HG03575 (cell line): ENCODE measurements around the gene ITPKB.

Experiments
- ATAC-seq: cut with Tn5 transposase; IDR thresholded peaks from one replicate; pipeline ENCODE4 v1.9.1; 2021; ENCODE audit not compliant: unreplicated experiment, insufficient number of reproducible peaks, low FRiP score; ENCODE audit errors: extremely low read depth

ITPKB gene

DNA sequence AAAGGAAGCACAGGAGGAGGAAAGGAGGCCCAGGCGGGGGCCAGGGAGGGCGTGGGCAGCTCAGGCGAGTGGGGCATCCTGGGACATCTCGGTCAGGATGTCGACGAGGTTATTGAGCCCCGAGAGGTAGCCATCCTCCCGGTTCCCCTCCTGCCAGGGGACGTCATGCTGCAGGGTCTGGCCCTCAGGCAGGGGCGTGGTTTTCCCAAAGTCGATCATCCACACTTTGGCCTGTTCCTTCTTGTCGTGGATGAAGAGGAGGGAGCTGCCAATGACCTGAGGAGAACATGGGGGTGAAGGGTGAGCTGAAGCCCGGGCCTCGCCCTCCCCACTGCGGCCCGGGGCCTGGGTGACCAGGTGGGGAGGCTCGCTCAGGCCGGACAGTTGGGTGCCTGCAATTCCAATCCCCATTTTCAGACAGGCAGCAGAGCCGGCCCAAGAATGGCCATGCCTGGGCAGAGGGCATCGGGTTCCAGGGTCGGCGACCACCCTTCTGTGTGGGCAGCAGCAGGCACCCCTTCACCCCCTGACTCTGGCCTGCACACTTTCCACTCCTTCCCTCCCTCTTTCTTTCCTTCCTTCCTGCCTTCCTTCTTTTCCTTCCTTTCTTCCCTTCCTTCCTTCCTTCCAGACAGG is 104.4 kb downstream of the ITPKB start:
- ATAC-seq = no peak

DNA sequence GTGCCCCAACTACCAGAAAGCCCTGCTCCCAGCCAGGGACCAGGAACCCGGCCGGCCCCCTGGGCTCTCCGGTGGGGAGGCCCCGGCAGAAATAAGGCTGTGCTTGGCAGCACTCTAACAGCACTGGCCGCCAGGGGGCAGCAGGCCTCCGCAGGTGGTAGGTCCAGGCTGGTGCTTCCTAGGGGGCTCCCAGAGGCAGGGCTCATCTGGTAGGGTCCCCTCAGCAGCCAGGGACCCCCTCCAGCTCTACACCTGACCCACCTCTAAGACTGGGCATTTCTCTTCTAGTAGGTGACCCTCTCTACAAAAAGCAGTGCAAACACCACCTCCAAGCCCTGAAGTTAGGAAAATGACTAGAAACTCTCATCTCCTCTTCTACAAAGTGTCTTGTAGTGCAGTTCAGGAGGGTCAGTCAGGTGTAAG is 104.9 kb downstream of the ITPKB start:
- no peak for ATAC-seq

DNA sequence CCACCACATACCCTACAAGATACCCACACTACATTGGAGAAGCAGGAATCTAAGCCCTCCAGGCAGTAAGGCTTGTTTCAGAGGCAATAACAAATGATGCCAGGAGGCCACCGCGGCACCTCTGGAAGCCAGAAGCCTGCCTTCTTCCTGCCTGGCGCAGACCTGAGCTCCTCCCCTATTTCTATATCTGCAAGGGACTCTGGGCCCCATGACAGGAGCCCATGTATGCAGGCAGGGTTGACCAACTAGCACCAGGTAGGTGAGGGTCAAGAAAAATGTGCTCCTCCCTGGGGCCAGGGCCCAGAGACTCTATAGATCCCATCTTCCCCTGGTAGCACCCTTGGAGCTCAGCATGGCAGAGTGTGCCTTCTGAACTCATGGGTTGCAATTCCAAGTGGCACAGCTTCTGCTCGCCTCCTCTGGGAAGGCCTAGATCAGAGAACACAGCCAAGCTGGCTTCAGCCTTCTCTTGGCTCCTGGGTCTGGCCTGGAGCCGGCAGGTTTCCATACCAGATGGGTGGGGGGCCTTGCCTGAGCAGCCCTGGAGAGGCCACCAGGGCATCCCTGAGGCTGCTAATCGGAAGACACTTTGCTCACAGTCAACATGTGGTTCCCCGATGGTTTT is 105.4 kb downstream of the ITPKB start:
- no peak for ATAC-seq

DNA sequence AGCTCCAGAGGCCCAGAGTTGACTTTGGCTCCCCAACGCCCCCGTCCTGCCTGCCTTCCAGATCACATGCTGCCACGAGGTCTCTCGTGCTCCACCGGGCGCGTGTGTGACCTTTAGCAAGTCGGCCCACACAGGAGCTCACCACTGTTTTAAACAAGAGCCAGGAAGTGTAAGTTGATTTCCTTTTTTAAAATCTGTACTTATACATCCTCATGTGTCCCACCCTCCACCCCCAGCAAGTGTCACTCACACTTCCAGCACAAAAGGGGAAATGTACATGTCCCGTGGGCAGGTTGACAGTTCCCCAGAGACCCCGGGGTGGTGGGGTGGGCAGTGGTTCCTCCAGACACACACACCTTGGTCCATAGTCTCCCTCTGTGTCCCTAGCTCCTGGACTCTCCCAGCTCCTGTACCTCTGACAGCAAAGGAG is 106.1 kb downstream of the ITPKB start:
- ATAC-seq = no peak

DNA sequence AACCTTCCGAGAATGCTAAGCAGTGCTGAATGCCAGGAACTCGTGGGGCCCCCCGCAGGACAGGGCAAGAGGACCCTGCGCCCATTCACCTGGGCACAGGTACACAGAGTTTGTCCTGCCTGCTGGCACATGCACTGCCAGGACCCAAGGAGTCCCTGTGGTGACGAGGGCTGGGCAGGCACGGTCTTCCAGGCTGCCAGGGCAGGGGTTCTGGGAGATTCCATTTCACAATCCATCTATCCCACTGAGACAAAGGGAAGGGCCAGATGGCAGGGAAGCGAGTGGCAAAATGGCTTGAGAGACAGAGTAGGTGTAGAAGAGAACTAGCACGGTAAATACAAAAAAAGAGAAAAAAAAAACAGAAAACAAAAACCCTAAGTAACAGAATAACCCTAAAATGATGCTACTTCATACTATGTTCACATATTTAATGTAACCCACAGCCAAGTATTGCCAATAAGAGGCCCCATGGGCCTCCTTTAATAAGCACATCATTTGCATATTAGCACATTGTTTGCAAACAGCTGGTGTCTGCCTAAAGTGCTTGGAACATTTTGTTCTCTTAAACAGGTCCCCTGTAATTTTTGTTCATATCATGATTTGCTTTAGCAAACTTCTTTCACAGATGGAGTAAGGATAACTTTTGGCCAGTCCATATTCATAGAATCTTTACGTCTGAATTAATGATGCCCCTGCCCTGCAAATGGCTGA is 106.8 kb downstream of the ITPKB start:
- no peak for ATAC-seq

DNA sequence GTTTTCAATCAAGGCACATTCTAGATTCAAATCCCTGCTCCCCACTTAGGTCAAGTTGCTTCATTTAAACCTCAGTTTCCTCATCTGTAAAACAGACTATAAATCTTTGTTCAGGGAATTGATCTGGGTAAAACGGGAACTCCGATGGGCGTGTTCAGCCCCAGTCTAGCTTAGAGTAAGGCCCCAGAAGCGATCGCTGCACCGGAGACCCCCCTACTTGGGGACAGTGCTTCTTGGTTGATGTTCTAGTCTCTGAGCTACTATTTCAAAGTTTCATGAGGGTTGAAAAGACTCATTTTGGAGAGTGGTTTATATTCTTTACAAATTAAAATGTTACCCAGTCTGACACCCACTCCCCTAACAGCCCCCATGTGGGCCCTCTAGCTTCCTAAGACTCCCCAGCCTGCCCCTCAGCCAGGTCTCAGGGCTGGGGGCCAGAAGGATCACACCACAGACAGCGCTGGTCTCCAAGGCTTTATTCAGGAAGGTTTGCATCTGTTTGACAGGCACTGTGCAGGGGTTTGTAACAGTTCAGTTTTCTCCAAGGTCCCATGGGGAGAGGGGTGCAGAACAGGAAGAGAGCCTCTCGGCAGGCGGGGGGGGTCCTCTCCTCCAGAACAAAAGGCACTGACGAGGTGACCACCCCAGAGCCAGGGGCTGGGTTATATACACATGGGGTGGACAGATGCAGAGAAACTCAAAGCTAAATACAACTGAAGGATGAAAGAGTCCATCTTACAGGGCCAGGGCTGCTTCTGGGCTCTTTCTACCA is 107.7 kb downstream of the ITPKB start:
- no peak for ATAC-seq

DNA sequence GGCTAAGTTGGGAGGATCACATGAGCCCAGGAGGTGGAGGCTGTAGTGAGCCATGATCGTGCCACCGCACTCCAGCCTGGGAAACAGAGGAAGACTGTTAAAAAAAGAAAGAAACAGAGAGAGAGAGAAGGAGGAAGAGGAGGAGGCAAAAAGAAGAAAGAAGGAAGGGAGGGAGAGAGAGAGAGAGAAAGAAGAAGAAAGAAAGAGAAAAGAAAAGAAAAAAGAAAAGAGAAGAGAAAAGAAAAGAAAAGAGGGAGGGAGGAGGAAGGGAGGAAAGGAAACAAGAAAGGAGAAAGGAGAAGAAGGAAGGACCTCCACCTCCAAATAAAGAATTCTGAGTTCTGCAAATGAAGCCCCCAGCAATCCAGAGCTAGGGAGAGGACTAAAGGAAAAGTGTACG is 108.5 kb downstream of the ITPKB start:
- no peak for ATAC-seq

DNA sequence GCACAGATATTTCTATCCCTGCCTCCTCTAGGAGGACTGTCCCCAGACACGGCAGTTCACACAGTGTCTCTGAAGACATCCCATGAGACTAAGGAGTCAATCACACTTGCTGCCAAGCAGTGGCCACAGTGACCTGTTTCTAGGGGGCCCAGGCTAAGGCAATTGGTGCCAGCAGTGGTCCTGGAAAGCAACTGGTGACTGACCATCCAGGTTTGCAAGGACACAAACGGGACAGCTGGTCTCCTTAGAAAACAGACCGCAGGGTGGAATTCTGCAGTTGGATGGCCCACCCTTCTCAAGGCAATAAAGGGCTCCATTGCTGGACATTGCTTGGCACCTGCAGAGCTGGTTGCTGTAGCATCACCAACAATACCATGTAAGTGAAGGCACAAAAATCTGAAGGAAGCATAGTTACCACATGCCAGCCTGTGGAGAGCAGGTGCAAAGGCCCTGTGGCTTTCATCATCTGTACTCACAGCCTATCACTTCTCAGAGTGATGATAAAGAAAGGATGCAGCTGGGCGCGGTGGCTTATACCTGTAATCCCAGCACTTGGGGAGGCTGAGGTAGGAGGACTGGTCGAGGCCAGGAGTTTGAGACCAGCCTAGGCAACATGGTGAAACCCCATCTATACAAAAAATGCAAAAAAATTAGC is 109.1 kb downstream of the ITPKB start:
- ATAC-seq = no peak

DNA sequence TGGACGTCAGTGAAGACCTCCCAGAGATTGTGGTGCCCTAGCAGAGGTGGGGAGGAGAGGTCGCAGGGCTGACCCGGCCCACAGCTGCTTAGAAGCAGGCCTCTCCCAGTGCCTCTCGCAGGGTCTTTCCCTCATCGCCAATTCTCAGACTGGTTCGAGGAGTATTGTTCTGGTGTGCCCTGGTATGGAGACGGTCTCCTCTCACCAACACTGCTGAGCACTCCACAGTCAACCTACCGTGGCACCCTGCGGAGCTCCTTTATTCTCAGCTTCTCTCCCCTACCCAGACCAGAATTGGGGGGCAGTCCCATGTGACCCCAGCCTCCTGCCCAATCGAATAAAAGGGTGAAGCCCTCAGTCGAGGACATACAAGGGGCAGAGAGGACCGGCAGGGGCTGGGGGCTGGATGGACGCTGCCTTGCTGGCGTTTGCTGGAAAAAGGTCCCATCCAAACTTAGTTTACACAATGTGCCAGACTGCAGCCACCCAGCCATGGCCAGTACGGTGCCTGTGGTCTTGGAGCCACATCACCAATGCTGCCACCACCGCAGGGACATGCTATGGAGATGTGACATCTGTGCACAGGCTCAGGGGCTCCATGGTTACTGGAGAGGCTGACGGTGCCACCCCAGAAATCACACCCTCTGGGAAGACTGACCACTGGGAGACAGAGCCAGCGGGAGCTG is 109.7 kb downstream of the ITPKB start:
- ATAC-seq = no peak

DNA sequence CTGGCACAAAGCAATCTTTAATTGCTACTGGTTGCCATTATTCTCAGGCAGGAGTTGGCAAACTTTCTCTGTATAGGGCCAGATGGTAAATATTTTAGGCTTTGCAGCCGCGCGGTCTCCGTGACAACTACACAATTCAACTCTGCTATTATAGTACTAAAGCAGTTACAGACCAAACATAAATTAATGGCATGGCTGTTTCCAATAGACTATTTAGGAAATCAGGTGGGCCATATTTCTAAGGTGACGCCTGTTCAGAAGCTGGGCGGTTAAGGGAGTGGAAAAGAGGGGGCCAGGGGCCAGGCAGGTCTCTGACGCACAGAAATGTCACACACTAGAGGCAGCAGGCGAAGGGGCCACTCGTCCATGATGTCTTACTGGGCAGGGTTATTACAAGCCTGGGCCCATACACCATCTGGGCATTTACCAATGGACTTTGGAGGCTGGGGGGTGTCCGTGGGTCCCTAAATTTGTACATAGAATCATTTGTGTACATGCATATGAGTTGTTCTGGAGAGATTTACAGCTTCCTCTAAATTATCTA is 110.4 kb downstream of the ITPKB start:
- ATAC-seq = no peak

DNA sequence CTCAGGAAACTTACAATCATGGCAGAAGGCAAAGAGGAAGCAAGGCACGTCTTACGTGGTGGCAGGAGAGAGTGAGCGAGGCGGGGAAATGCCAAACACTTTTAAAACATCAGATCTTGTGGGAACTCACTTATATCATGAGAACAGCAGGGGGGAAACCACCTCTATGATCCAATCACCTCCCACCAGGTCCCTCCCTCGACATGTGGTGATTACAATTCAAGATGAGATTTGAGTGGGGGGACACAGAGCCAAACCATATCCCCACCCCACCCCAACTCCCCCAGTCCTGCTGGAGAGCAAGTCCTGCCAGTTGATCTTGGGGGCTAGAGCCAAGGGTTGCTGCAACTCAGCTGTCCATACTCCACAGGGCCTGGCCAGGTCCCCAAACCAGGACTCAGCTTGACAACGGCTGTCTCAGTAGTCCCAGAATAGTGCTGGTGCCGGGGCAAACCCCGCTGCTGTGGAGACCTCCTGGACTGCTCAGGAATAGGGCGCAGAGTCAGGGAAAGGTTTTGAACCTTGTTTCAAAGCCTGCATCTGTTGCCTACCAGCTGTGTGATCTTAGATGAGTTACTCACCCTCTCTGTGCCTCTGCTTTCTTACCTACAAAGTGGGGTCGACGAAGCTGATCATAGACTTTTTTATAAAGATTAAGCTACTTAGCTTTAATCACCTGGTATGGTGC is 111.0 kb downstream of the ITPKB start:
- ATAC-seq = no peak

DNA sequence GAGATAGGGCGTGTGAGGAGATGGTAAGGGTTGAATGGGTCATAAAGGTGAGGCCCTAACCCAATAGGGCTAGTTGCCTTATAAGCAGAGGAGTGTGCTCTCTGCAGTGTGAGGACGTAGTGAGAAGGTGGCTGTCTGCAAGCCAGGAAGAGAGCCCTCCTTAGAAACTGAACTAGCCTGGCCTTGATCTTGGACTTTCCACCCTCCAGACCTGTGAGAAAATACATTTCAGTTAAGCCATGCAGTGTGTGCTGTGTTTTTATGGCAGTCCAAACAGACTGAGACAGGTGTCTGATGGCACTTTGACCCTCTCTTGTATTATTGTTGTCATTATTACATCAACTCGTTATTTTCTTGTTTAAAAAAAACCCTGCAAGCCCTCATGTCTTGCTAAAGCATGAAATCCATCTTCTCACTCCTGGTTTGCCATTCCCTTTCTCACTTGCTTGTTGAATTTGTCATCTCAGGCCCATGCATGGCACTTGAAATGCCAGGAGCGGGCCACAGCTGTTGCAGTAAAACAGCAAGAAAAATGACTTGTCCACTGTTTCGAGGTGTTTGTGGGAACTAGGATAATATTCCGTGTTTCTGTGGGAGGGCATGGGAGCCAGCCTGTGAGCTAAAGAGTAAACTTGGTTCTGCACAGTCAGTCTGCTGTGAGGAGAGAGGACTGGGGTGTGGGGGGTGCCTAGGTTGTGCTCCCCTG is 111.9 kb downstream of the ITPKB start:
- no peak for ATAC-seq

DNA sequence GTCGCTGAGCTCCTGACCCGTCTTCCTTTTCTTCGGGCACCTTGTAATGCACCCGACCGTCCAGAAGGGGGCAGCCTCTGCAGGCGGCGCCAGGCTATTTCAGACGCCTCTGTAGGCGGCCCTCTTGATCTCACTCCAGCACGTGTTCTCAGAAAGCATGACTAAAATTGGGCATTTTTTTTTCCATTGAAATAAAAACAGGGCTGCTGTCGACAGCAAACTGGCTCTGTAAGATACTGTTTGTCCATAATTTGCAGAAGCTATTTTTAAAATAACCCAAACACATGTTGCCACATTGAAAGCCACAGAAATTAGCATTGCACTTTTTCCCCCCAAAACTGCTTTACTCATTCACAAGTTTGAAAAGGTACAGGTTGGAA is 112.5 kb downstream of the ITPKB start:
- ATAC-seq = no peak

DNA sequence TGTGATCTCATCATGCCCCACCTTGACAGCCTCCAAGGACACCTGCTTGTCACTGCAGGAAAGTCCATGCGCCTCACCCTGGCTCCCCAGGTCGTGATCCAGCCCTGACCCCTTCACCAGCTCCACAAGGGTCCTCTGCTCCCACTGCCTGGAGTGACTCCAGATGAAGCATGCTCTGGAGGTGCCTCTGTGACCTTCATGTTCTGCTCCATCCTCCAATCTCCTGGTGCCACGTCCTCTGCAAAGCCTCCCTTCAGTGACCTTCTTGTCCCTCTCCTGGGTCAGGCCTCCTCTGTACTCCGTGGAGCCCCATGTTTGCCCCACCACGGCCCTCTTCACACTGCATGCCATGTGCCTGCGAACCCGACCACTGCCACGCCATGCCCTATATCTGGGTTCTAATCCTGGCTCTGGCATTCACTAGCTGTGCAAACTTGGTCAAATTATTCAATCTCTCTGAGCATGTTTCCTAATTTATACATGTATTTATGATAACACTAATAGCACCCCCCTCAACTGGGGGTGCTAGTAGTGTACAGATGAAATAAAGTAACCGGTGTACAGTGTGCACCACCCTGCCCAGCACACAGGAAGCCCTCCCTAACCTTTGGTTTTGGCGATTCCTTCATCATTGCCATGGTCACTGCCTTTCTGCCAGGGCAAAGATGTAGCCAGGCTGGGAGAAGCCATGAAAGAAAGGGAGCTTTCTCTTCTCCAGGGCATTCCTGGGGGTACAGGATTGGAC is 113.1 kb downstream of the ITPKB start:
- no peak for ATAC-seq

DNA sequence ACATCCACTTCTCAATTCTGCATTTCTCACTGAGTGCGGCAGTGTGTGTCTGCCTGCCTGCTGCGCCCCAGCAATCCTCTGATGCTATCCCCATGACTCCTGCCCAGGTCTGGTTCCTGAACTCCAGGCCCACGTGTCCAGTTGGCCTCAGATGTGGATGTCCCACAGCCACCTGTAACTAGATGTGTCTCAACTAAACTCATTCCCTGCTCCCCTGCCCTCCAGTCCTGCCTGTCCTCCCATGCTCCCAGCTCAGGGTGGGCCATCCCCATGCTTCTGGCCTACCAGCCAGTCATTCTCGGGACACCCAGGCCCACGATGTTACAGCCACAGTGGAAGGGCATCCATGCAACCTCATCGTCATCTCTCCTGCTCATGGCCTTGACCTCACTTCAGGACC is 113.8 kb downstream of the ITPKB start:
- ATAC-seq = no peak

DNA sequence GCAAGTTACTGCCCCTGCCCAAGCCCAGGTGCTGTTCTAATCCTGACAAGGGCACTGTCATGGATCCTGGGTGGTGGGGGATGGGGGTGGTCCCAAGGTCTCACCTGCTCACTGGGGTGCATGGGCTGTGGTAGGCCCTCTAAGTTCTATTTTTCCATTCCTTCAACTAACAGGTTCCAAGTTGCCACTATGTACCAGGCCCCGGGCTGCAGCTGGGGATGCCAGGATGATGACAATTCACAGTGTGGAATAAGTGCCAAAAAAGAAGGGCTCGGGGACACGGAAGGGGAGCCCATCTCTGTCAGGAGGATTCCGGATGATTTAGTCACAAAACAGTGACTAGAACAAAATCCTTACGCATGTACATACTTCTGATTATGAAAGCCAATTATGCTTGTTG is 114.6 kb downstream of the ITPKB start:
- no peak for ATAC-seq

DNA sequence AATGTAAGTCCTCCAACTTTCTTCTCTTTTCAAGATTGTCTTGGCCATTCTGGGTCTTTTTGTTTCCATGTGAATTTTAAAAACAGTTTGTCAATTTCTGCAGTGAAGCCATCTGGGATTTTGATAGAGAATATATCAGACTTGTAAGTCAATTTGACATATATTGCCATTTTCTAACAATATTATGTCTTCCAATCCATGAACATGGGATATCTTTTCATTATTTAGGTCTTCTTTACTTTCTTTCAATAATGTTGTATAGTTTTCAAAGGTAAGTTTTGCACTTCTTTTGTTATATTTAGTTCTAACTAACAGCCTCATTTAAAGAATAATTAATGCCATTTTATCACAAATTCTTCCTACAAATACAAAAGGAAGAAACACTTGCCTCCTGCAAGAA is 117.1 kb downstream of the ITPKB start:
- no peak for ATAC-seq
